CD4-positive, alpha-beta T cell treated with Interleukin-1 beta for 1 hour (primary cell): ENCODE results near the gene USP17L22.
"Not testable (repeated sequence)": the region's sequence is repeated elsewhere in the genome, so short reads cannot be mapped to it uniquely, and the experiment has no call there.

Source experiments
- DNase-seq, 2 donors: peaks; one replicate each; pipeline ENCODE4 v3.0.0-alpha.2; 2020 to 2022

The USP17L22 gene, protein sequence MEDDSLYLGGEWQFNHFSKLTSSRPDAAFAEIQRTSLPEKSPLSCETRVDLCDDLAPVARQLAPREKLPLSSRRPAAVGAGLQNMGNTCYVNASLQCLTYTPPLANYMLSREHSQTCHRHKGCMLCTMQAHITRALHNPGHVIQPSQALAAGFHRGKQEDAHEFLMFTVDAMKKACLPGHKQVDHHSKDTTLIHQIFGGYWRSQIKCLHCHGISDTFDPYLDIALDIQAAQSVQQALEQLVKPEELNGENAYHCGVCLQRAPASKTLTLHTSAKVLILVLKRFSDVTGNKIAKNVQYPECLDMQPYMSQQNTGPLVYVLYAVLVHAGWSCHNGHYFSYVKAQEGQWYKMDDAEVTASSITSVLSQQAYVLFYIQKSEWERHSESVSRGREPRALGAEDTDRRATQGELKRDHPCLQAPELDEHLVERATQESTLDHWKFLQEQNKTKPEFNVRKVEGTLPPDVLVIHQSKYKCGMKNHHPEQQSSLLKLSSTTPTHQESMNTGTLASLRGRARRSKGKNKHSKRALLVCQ

DNA sequence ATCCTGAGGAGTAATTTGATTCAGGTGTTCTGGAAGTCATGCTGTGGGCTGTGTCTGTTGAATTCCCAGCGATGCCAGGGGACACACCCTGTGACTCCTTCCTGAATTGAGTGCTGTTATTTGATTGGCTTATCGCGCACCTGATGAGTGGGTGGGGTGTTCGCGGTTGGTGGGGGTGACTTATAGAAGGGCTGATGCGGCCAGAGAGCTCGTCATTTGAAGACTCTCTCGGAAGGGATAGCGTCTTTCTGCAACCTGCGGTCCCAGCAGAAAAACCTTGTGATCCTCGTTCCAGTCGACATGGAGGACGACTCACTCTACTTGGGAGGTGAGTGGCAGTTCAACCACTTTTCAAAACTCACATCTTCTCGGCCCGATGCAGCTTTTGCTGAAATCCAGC, at the start of gene USP17L22:
Gene USP17L22, plus strand, starts transcription at position 301 of the 400 bp plus-strand sequence. Its CDS starts 0 bp downstream, at position 301.
- DNase-seq = not testable (repeated sequence)

DNA sequence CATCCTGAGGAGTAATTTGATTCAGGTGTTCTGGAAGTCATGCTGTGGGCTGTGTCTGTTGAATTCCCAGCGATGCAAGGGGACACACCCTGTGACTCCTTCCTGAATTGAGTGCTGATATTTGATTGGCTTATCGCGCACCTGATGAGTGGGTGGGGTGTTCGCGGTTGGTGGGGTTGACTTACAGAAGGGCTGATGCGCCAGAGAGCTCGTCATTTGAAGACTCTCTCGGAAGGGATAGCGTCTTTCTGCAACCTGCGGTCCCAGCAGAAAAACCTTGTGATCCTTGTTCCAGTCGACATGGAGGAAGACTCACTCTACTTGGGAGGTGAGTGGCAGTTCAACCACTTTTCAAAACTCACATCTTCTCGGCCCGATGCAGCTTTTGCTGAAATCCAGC, 47.6 kb upstream of the USP17L22 start, which contains the start of gene USP17L12:
Gene USP17L12, plus strand, starts transcription at position 301 of the 400 bp plus-strand sequence. Its CDS starts 0 bp downstream, at position 301.
- DNase-seq = not testable (repeated sequence)

DNA sequence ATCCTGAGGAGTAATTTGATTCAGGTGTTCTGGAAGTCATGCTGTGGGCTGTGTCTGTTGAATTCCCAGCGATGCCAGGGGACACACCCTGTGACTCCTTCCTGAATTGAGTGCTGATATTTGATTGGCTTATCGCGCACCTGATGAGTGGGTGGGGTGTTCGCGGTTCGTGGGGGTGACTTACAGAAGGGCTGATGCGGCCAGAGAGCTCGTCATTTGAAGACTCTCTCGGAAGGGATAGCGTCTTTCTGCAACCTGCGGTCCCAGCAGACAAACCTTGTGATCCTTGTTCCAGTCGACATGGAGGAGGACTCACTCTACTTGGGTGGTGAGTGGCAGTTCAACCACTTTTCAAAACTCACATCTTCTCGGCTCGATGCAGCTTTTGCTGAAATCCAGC, 42.8 kb upstream of the USP17L22 start, which contains the start of gene USP17L13:
Gene USP17L13, plus strand, starts transcription at position 301 of the 400 bp plus-strand sequence. Its CDS starts 0 bp downstream, at position 301.
- not testable (repeated sequence) for DNase-seq

DNA sequence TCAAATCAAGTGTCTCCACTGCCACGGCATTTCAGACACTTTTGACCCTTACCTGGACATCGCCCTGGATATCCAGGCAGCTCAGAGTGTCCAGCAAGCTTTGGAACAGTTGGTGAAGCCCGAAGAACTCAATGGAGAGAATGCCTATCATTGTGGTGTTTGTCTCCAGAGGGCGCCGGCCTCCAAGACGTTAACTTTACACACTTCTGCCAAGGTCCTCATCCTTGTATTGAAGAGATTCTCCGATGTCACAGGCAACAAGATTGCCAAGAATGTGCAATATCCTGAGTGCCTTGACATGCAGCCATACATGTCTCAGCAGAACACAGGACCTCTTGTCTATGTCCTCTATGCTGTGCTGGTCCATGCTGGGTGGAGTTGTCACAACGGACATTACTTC, 37.2 kb upstream of the USP17L22 start:
- DNase-seq = not testable (repeated sequence)

DNA sequence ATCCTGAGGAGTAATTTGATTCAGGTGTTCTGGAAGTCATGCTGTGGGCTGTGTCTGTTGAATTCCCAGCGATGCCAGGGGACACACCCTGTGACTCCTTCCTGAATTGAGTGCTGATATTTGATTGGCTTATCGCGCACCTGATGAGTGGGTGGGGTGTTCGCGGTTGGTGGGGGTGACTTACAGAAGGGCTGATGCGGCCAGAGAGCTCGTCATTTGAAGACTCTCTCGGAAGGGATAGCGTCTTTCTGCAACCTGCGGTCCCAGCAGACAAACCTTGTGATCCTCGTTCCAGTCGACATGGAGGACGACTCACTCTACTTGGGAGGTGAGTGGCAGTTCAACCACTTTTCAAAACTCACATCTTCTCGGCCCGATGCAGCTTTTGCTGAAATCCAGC, 33.3 kb upstream of the USP17L22 start, which contains the start of gene USP17L15:
Gene USP17L15, plus strand, starts transcription at position 301 of the 400 bp plus-strand sequence. Its CDS starts 0 bp downstream, at position 301.
- not testable (repeated sequence) for DNase-seq

DNA sequence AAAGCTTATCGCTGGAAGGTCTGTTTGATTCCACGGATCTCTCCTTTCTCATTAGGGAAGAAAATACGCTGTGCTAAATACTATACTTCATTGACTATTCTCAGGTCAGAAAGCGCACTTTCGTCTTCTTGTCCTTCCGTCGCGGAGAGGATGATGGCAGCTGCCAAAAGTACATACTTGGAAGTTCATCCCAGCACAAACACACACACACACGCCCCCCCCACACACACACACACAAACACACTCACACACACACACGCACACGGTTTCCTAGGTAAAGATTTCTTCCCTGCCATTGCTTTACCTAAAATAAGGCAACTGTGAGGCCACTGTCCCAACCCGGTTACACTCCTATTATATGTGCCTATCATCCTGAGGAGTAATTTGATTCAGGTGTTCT, 29.0 kb upstream of the USP17L22 start:
- not testable (repeated sequence) for DNase-seq

DNA sequence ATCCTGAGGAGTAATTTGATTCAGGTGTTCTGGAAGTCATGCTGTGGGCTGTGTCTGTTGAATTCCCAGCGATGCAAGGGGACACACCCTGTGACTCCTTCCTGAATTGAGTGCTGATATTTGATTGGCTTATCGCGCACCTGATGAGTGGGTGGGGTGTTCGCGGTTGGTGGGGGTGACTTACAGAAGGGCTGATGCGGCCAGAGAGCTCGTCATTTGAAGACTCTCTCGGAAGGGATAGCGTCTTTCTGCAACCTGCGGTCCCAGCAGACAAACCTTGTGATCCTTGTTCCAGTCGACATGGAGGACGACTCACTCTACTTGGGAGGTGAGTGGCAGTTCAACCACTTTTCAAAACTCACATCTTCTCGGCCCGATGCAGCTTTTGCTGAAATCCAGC, 23.8 kb upstream of the USP17L22 start, which contains the start of gene USP17L17:
Gene USP17L17, plus strand, starts transcription at position 301 of the 400 bp plus-strand sequence. Its CDS starts 0 bp downstream, at position 301.
- DNase-seq = not testable (repeated sequence)

DNA sequence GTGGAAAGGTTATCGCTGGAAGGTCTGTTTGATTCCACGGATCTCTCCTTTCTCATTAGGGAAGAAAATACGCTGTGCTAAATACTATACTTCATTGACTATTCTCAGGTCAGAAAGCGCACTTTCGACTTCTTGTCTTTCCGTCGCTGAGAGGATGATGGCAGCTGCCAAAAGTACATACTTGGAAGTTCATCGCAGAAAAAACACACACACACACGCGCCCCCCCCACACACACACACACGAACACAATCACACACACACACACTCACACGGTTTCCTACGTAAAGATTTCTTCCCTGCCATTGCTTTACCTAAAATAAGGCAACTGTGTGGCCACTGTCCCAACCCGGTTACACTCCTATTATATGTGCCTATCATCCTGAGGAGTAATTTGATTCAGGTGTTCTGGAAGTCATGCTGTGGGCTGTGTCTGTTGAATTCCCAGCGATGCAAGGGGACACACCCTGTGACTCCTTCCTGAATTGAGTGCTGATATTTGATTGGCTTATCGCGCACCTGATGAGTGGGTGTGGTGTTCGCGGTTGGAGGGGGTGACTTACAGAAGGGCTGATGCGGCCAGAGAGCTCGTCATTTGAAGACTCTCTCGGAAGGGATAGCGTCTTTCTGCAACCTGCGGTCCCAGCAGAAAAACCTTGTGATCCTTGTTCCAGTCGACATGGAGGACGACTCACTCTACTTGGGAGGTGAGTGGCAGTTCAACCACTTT, 19.3 kb upstream of the USP17L22 start, which contains the start of gene USP17L18:
Gene USP17L18, plus strand, starts transcription at position 678 of the 728 bp plus-strand sequence. Its CDS starts 0 bp downstream, at position 678.
- DNase-seq = not testable (repeated sequence)

DNA sequence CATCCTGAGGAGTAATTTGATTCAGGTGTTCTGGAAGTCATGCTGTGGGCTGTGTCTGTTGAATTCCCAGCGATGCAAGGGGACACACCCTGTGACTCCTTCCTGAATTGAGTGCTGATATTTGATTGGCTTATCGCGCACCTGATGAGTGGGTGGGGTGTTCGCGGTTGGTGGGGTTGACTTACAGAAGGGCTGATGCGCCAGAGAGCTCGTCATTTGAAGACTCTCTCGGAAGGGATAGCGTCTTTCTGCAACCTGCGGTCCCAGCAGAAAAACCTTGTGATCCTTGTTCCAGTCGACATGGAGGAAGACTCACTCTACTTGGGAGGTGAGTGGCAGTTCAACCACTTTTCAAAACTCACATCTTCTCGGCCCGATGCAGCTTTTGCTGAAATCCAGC, 14.3 kb upstream of the USP17L22 start, which contains the start of gene USP17L19:
Gene USP17L19, plus strand, starts transcription at position 301 of the 400 bp plus-strand sequence. Its CDS starts 0 bp downstream, at position 301.
- not testable (repeated sequence) for DNase-seq

DNA sequence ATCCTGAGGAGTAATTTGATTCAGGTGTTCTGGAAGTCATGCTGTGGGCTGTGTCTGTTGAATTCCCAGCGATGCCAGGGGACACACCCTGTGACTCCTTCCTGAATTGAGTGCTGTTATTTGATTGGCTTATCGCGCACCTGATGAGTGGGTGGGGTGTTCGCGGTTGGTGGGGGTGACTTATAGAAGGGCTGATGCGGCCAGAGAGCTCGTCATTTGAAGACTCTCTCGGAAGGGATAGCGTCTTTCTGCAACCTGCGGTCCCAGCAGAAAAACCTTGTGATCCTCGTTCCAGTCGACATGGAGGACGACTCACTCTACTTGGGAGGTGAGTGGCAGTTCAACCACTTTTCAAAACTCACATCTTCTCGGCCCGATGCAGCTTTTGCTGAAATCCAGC, 9.6 kb upstream of the USP17L22 start, which contains the start of gene USP17L20:
Gene USP17L20, plus strand, starts transcription at position 301 of the 400 bp plus-strand sequence. Its CDS starts 0 bp downstream, at position 301.
- not testable (repeated sequence) for DNase-seq

DNA sequence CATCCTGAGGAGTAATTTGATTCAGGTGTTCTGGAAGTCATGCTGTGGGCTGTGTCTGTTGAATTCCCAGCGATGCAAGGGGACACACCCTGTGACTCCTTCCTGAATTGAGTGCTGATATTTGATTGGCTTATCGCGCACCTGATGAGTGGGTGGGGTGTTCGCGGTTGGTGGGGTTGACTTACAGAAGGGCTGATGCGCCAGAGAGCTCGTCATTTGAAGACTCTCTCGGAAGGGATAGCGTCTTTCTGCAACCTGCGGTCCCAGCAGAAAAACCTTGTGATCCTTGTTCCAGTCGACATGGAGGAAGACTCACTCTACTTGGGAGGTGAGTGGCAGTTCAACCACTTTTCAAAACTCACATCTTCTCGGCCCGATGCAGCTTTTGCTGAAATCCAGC, 4.8 kb upstream of the USP17L22 start, which contains the start of gene USP17L21:
Gene USP17L21, plus strand, starts transcription at position 301 of the 400 bp plus-strand sequence. Its CDS starts 0 bp downstream, at position 301.
- DNase-seq = not testable (repeated sequence)

DNA sequence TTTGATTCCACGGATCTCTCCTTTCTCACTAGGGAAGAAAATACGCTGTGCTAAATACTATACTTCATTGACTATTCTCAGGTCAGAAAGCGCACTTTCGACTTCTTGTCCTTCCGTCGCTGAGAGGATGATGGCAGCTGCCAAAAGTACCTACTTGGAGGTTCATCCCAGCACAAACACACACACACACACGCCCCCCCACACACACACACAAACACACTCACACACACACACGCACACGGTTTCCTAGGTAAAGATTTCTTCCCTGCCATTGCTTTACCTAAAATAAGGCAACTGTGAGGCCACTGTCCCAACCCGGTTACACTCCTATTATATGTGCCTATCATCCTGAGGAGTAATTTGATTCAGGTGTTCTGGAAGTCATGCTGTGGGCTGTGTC, 4.3 kb downstream of the USP17L22 start:
- DNase-seq = not testable (repeated sequence)
